Activated CD4-positive, CD25-positive, alpha-beta regulatory T cell treated with anti-CD3 and anti-CD28 coated beads, Interleukin-2, amount 50 U/mL, for 16 hours (primary cell): ENCODE data around the gene C1orf159.
A peak's percentile ranks its signal among the peaks of the same experiment; 100 is the strongest.
"Not testable (repeated sequence)": the region's sequence is repeated elsewhere in the genome, so short reads cannot be mapped to it uniquely, and the experiment has no call there.

Experiments used
- DNase-seq: peaks from one replicate; pipeline ENCODE4 v3.0.0-alpha.2; 2020; ENCODE audit warnings: low read depth, low spot score

The C1orf159 gene

GRCh38 chr1:1081311-1082238 is 34.3 kb downstream of the C1orf159 start:
- no peak for DNase-seq

- DNase-seq = no peak
Measured at GRCh38 chr1:1080951-1081310, 35.0 kb downstream of the C1orf159 start.

DNA sequence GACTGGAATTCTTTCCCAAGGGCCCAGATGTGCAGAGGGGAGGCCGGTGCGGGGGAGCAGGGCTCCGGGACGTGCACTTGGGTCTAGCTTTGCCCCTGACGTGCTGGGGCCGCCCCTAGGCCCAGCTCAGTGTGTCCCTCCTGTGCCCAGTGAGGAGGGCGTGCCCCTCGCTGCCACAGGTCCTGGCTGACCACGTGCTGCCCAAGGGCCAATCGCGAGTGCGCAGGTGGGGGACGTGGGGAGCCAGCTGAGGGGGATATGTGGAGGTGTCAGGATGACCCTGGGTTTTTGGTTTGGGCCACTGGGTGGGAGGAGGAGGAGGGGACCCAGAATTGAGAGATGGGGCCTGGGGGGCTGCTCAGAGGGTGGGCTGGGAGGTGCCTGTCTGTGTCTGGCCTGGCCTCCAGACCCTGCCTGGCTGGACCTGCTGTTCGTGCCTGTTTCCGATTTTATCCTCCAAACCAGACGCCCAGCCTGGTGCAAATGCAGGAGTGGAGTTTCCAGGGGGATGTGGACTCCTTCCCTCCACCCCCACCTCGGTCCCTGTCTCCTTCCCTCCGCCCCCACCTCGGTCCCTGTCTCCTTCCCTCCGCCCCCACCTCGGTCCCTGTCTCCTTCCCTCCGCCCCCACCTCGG is 35.6 kb downstream of the C1orf159 start:
- no peak for DNase-seq

- DNase-seq = no peak
Measured at GRCh38 chr1:1079408-1080121, 36.3 kb downstream of the C1orf159 start.

DNA sequence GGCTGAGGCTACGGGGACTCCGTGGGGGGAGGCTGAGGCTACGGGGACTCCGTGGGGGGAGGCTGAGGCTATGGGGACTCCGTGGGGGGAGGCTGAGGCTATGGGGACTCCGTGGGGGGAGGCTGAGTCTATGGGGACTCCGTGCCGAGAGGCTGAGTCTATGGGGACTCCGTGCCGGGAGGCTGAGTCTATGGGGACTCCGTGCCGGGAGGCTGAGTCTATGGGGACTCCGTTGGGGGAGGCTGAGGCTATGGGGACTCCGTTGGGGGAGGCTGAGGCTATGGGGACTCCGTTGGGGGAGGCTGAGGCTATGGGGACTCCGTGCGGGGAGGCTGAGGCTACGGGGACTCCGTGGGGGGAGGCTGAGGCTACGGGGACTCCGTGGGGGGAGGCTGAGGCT is 38.5 kb downstream of the C1orf159 start:
- not testable (repeated sequence) for DNase-seq

DNA sequence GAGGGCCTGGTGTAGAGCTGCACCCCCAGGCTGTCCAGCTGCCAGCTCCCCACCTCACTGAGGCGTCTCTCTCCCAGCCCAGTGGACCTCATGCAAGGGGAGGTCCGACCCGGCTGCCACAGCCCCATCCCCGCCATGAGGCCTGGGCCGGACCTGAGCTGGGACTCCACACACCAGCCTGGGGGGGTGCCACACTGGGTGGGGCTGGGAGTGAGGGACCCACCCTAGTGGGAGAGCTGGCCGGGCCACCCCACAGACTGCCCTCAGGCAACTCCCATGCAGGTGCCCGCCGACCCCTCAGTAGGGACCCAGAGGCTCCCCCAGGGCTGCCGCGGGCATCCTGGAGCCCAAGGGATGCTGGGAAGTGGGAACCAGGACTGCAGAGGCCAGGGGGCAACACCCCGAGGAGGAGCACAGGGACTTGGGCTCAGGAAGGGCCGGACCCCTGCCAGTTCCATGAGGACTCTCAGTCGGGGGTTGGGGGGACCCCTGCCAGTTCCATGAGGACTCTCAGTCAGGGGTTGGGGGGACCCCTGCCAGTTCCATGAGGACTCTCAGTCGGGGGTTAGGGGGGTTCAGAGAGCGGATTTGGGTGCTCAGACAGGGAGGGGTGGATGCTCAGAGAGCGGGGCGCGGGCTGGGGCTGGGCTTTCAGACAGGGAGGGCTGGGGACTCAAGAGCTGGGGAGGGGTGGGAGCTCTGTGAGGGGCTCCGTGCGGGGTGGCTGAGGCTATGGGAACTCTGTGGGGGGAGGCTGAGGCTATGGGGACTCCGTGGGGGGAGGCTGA is 40.5 kb downstream of the C1orf159 start:
- no peak for DNase-seq

- no peak for DNase-seq
Measured at GRCh38 chr1:1074631-1075147, 41.2 kb downstream of the C1orf159 start.

DNA sequence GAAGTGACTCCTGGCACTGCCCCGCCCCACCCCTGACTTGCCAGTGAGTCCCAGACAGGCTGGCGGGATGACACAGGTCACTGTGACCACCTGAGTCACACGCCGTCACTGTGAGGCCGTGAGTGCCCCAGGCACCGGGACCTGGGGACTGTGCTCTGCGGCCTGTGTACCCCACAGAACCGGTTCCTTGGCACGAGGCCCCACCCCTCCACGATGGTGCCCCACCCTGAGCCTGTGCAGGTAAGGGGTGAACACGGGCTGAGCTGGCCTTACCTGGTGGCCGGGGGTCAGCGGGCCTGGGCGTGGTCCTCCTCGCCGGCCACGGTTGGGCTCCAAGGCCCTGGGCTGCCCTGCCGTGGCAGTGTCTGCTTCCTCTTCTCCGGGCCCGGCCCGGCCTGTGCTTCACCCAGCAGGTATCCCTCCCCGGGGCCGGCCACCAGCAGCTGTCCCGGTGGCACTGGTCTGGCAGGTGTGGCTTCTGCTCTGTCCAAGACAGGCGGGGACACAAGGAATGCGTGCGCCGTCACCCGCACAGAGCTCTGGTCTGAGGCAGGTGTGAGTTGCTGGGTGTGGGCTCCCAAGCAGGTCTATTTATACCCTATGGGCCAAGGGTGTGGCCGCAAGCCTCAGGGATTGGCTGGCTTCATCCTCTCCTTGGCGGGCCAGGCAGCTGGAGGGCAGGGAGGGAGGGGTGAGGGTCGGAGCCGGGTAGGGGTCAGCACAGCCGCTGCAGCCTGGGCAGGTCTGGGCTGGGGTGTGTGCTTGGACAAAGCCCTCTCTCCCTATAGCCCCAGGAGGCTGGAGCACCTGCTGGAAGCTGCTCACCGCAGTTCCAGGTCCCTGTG is 41.9 kb downstream of the C1orf159 start, which contains the start of gene RNF223:
Gene RNF223, minus strand, starts transcription at position 564 of the 845 bp plus-strand sequence. CDS start 1,740 bp downstream, outside the sequence.
- DNase-seq = no peak

- no peak for DNase-seq
Measured at GRCh38 chr1:1072849-1073742, 42.8 kb downstream of the C1orf159 start.

DNA sequence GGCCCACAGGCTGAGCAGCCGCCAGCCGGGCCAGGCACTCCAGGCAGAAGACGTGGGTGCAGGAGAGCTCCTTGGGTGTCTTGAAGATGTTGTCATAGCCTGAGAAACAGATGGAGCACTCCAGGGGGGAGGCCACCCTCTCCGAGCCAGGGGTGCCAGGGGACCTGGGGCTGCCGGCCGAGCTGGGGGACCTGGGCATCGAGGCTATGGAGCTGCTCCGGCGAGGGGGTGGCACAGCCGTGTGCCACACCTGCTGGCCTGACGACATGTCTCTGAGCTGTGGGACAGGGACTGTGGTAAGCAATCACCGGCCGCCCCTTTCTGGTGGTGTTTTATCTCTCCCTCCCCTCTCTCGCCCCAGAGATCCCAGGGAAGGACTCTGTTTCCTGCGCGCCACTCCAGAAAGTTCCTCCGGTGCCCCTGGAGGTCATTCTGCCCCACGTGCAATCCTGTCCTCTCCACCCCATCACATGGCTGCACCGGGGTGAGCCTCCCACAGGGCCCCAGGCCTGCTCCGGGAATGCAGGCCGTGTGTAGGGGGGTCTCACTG is 43.5 kb downstream of the C1orf159 start:
- no peak for DNase-seq

DNA sequence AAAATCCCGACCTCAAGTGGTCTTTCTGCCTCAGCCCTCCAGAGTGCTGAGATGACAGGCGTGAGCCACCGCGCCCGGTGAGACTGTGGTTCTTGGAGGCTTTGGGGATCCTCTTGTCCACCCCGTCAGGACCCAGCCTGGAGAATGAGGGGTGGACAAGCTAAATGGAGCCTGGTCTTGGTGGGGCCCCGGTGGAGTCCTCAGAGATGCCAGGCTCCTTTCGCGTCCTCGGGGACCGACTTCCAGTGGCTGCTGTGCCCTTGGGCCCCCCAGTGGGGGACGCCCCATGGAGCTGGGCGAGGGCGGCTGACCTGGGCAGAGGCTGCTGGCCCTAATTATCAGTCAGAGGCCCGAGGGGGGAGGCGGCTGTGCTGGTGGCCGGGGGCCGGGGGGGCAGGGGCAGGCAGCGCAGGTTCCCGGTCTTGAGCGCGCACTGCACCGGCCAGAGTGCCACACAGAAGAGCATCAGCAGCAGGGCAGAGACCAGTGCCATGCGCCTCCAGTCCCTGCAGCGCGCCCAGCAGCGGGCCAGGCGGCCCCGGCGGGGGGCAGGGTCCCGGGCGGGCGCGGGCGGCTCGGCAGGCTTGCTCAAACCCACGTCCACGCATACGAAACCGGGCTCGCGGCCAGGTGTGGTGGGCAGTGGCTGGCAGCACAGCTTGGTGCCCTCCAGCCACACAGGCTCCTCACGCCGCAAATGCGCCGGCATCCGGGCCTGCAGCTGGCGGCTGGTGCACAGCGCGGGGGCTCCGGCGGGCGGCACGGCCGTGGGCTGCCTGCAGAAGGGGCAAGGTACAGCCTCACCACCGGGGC is 44.2 kb downstream of the C1orf159 start:
- no peak for DNase-seq

- DNase-seq = no peak
Measured at GRCh38 chr1:1069711-1070676, 45.9 kb downstream of the C1orf159 start.

GRCh38 chr1:1069056-1069710 is 46.7 kb downstream of the C1orf159 start:
- DNase-seq = peak; percentile 81

DNA sequence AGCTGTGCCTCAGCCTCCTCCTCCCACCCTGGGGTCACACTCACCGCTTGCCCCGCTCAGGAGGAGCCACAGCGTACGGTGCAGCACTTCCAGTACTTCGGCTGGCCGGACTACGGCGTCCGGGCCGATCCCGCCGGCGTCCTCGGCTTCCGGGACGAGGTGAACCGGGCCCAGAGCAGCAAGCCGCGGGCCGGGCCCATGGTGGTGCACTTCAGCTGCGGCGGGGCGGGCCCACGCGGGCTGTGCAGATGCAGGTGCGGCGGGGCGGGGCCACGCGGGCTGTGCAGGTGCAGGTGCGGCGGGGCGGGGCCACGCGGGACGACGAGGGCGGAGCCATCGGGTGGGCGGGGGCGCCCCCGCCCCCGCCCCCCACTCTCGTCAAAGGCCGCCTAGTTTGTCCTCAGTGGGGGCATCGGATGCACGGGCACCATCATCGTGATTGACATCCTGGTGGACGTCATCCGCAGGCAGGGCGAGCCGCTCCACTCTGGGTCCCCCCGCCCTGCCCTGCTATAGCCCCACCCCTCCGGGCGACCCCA is 47.3 kb downstream of the C1orf159 start:
- DNase-seq = no peak

GRCh38 chr1:1067860-1068516 is 47.9 kb downstream of the C1orf159 start:
- DNase-seq = no peak
